Measurements from ENCODE around the gene MRC2. TPM values are rescaled to one million over a fixed set of nuclear protein-coding genes. Genes with fewer than 3 reads are reported as not detected.

Gene MRC2
- total RNA-seq, 4 donors from 2014 or later, result 7.9 to 47.2 (median 14.5) TPM

DNA sequence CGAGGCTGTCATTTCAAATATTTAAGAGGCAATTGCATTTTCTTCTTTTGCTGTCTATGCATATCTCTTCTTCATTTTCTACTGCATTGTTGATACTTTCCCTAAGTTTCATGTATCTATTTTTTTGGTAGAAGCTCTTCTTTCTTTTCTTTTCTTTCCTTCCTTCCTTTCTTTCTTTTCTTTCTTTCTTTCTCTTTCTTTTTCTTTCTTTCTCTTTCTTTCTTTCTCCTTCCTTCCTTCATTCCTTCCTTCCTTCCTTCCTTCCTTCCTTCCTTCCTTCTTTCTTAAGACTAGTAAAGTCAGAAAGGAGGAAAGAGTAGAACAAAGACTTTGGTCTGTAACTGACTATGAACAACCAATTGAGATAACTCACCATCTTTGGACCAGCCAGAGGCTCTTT, 33.9 kb downstream of the MRC2 start:
- no peak for DNase-seq
- Histone ChIP-seq H3K27ac (no peak overlapping the region), H3K4me3 (no peak overlapping the region), H3K4me1 (no peaks in the 10 kb centered on the region), H3K27me3 (no peaks in the 10 kb centered on the region), H3K36me3 (no peaks in the 10 kb centered on the region), H3K9me3 (no peaks in the 10 kb centered on the region)
- TF ChIP-seq POLR2AphosphoS5 (IDR thresholded peaks at IDR 0.05), result no peak
- no peak for TF ChIP-seq POLR2A (IDR thresholded peaks at IDR 0.05)
- TF ChIP-seq EP300 (IDR thresholded peaks at IDR 0.05; ENCODE audit: low read depth), result no peak
- TF ChIP-seq, protein P1, sequence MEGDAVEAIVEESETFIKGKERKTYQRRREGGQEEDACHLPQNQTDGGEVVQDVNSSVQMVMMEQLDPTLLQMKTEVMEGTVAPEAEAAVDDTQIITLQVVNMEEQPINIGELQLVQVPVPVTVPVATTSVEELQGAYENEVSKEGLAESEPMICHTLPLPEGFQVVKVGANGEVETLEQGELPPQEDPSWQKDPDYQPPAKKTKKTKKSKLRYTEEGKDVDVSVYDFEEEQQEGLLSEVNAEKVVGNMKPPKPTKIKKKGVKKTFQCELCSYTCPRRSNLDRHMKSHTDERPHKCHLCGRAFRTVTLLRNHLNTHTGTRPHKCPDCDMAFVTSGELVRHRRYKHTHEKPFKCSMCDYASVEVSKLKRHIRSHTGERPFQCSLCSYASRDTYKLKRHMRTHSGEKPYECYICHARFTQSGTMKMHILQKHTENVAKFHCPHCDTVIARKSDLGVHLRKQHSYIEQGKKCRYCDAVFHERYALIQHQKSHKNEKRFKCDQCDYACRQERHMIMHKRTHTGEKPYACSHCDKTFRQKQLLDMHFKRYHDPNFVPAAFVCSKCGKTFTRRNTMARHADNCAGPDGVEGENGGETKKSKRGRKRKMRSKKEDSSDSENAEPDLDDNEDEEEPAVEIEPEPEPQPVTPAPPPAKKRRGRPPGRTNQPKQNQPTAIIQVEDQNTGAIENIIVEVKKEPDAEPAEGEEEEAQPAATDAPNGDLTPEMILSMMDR (IDR thresholded peaks at IDR 0.05), result no peak
- 97 to 100% methylated on average over 1 of the region's 1 CpG for WGBS, 2 donors (ENCODE audit: low coverage in 1 of 2)
- intact Hi-C loops (cut with DNase I; ENCODE audit: low total_unique reads), result no loop called here
- in situ Hi-C loops (cut with MboI; ENCODE audit: low pct_ligation_motif_present in 1 of 4, low pct_unique_long_range_greater_than_20kb in 1 of 4, low sequenced_read_pairs in 3 of 4), result no loop called here

GRCh38 chr17:62662855-62663254, 35.4 kb downstream of the MRC2 start:
- WGBS, 2 donors (ENCODE audit: low coverage in 1 of 2), result 72 to 78% methylated on average over 2 to 6 of the region's 6 CpGs
- H3K27ac ChIP-seq, result no peak overlapping the region
- DNase-seq, result no peak
- no peaks in the 10 kb centered on the region for H3K9me3 ChIP-seq
- H3K36me3 ChIP-seq, result no peaks in the 10 kb centered on the region
- TF ChIP-seq EP300 (IDR thresholded peaks at IDR 0.05; ENCODE audit: low read depth), result no peak
- TF ChIP-seq POLR2AphosphoS5 (IDR thresholded peaks at IDR 0.05), result no peak
- TF ChIP-seq, protein P1 (IDR thresholded peaks at IDR 0.05), result no peak
- no peak for TF ChIP-seq POLR2A (IDR thresholded peaks at IDR 0.05)
- intact Hi-C loops (cut with DNase I; ENCODE audit: low total_unique reads), result no loop called here
- H3K4me3 ChIP-seq, result no peak overlapping the region
- H3K4me1 ChIP-seq, result no peaks in the 10 kb centered on the region
- in situ Hi-C loops (cut with MboI; ENCODE audit: low pct_ligation_motif_present in 1 of 4, low pct_unique_long_range_greater_than_20kb in 1 of 4, low sequenced_read_pairs in 3 of 4), result no loop called here
- no peaks in the 10 kb centered on the region for H3K27me3 ChIP-seq

DNA sequence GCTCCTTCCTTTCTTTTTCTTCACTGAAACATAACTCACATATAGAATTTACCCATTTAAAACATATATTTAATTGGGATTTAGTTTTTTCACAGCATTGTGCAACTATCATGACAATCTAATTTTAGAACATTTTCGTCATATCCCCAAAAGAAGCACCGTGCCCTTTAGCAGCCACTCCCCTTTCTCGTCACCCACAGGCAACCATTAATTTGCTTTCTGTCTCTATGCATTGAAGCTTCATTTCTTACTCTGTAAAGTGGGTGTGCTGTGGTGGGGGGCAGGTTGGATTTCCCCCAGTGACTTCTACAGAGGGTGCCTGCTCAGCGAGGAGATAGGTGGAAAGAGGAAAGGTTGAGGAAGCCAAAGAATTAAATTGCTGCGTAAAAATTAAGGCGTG, 35.8 kb downstream of the MRC2 start:
- WGBS, 2 donors (ENCODE audit: low coverage in 1 of 2), result 55 to 56% methylated on average over 5 to 6 of the region's 6 CpGs

GRCh38 chr17:62664336-62665120, 37.1 kb downstream of the MRC2 start:
- Histone ChIP-seq H3K4me1 (no peaks in the 10 kb centered on the region), H3K27me3 (no peaks in the 10 kb centered on the region), H3K9me3 (no peaks in the 10 kb centered on the region), H3K27ac (no peak overlapping the region), H3K36me3 (no peaks in the 10 kb centered on the region), H3K4me3 (no peak overlapping the region)
- intact Hi-C loops (cut with DNase I; ENCODE audit: low total_unique reads) (no loop called here), in situ Hi-C loops (cut with MboI; ENCODE audit: low pct_ligation_motif_present in 1 of 4, low pct_unique_long_range_greater_than_20kb in 1 of 4, low sequenced_read_pairs in 3 of 4) (no loop called here)
- 92% methylated on average over 22 of the region's 25 CpGs; no CpG with 5 or more reads in 1 of the 2 donors for WGBS, 2 donors (ENCODE audit: low coverage in 1 of 2)
- no peak for DNase-seq
- no peak for TF ChIP-seq EP300 (IDR thresholded peaks at IDR 0.05; ENCODE audit: low read depth)
- no peak for TF ChIP-seq POLR2AphosphoS5 (IDR thresholded peaks at IDR 0.05)
- TF ChIP-seq, protein P1 (IDR thresholded peaks at IDR 0.05), result no peak
- TF ChIP-seq POLR2A (IDR thresholded peaks at IDR 0.05), result no peak

More for the DNA sequence above, 35.8 kb downstream of the MRC2 start:
- no peaks in the 10 kb centered on the region for H3K4me1 ChIP-seq
- TF ChIP-seq, protein P1 (IDR thresholded peaks at IDR 0.05), result no peak
- TF ChIP-seq EP300 (IDR thresholded peaks at IDR 0.05; ENCODE audit: low read depth) (no peak), POLR2A (IDR thresholded peaks at IDR 0.05) (no peak), POLR2AphosphoS5 (IDR thresholded peaks at IDR 0.05) (no peak)
- intact Hi-C loops (cut with DNase I; ENCODE audit: low total_unique reads), result no loop called here
- no peak overlapping the region for H3K27ac ChIP-seq
- no peaks in the 10 kb centered on the region for H3K36me3 ChIP-seq
- H3K9me3 ChIP-seq, result no peaks in the 10 kb centered on the region
- H3K27me3 ChIP-seq, result no peaks in the 10 kb centered on the region
- H3K4me3 ChIP-seq, result no peak overlapping the region
- in situ Hi-C loops (cut with MboI; ENCODE audit: low pct_ligation_motif_present in 1 of 4, low pct_unique_long_range_greater_than_20kb in 1 of 4, low sequenced_read_pairs in 3 of 4), result no loop called here
- no peak for DNase-seq
